Hepatocyte (in vitro differentiated cells): ENCODE results near the gene ITPR2. TPM values are rescaled to one million over a fixed set of nuclear protein-coding genes. Genes with fewer than 3 reads are reported as not detected.

Experiments
- DNase-seq: peaks from one replicate; pipeline ENCODE4 v3.0.0-alpha.2; 2016; ENCODE audit warnings: low spot score
- H2AFZ ChIP-seq: fragments of 200-600 bp; sonication (generic); 2 replicates; pipeline ENCODE4 v1.6.0; 2016; ENCODE audit warnings: antibody characterized with exemption, mild to moderate bottlenecking
- H3K27ac ChIP-seq: fragments of 200-600 bp; sonication (generic); 2 replicates; pipeline ENCODE4 v1.5.1; 2016; ENCODE audit warnings: mild to moderate bottlenecking
- H3K27me3 ChIP-seq: fragments of 200-600 bp; sonication (generic); 2 replicates; pipeline ENCODE4 v1.6.1; 2016
- H3K36me3 ChIP-seq: fragments of 200-600 bp; sonication (generic); replicated peaks from 2 replicates; pipeline ENCODE4 v1.5.1; 2016; ENCODE audit warnings: low read depth; ENCODE audit not compliant: insufficient read depth
- H3K4me1 ChIP-seq: fragments of 200-600 bp; sonication (generic); 2 replicates; pipeline ENCODE4 v1.5.1; 2016; ENCODE audit warnings: mild to moderate bottlenecking, moderate library complexity; ENCODE audit not compliant: insufficient read depth
- H3K4me2 ChIP-seq: fragments of 200-600 bp; sonication (generic); 2 replicates; pipeline ENCODE4 v1.6.0; 2016
- H3K4me3 ChIP-seq: fragments of 200-600 bp; sonication (generic); 2 replicates; pipeline ENCODE4 v1.5.1; 2016; ENCODE audit warnings: mild to moderate bottlenecking
- H3K79me2 ChIP-seq: fragments of 200-600 bp; sonication (generic); 2 replicates; pipeline ENCODE4 v1.6.0; 2017; ENCODE audit warnings: mild to moderate bottlenecking
- H3K9me2 ChIP-seq: fragments of 200-600 bp; sonication (generic); replicated peaks from 2 replicates; pipeline ENCODE4 v1.6.0; 2017; ENCODE audit warnings: mild to moderate bottlenecking; ENCODE audit not compliant: insufficient read depth
- H3K9me3 ChIP-seq: fragments of 200-600 bp; sonication (generic); 2 replicates; pipeline ENCODE4 v1.5.1; 2016; ENCODE audit warnings: low read depth, mild to moderate bottlenecking
- H4K20me1 ChIP-seq: fragments of 200-600 bp; sonication (generic); 2 replicates; pipeline ENCODE4 v1.6.0; 2016; ENCODE audit warnings: mild to moderate bottlenecking; ENCODE audit not compliant: insufficient read depth, poor library complexity, severe bottlenecking
- CTCF ChIP-seq: fragments of 200-600 bp; sonication (generic); IDR thresholded peaks from 2 replicates; pipeline ENCODE4 v1.5.1; 2016; ENCODE audit warnings: antibody characterized with exemption, mild to moderate bottlenecking; ENCODE audit not compliant: poor library complexity
- EZH2 ChIP-seq: fragments of 200-600 bp; sonication (generic); IDR thresholded peaks from 2 replicates; pipeline ENCODE4 v1.6.1; 2016; ENCODE audit warnings: antibody characterized with exemption, mild to moderate bottlenecking, borderline replicate concordance
- EZH2phosphoT487 ChIP-seq: fragments of 200-600 bp; sonication (generic); IDR thresholded peaks from one replicate; pipeline ENCODE4 v1.6.1; 2018; ENCODE audit warnings: antibody characterized with exemption, mild to moderate bottlenecking, low read depth, moderate library complexity; ENCODE audit not compliant: unreplicated experiment, severe bottlenecking
- WGBS: methylation state at CpG from one replicate; pipeline ENCODE4 v1.1.6; 2016; ENCODE audit warnings: low lambda C conversion rate; ENCODE audit errors: missing lambda C conversion rate; 5-methylcytosine and 5-hydroxymethylcytosine counted together
- polyA plus RNA-seq: library from polyadenylated mRNA; unstranded; fragments of >200 nt; fragmentation: Nextera tagmentation; extraction: Ambion mirVana; gene quantifications from 2 replicates; pipeline ENCODE4 v1.2.1, GENCODE V29; 2016
- total RNA-seq: library from RNA; depleted of rRNA; stranded (reverse); fragments of >200 nt; gene quantifications from 2 replicates; pipeline ENCODE4 v1.2.3, GENCODE V29; 2014

Gene ITPR2
- total and polyA plus RNA-seq, 2 experiments from 2014 or later = 22.0 to 51.4 TPM

GRCh38 chr12:26668230-26668629 lies 164.8 kb downstream of the ITPR2 start:
- H3K4me3 ChIP-seq = no peak overlapping the region
- no peak overlapping the region for H2AFZ ChIP-seq
- H3K4me2 ChIP-seq = no peak overlapping the region
- H3K36me3 ChIP-seq = no peaks in the 10 kb centered on the region
- no peaks in the 10 kb centered on the region for H3K79me2 ChIP-seq
- no peaks in the 10 kb centered on the region for H3K27me3 ChIP-seq
- no peaks in the 10 kb centered on the region for H3K9me3 ChIP-seq
- no peaks in the 10 kb centered on the region for H4K20me1 ChIP-seq
- WGBS = 69% methylated on average over 1 of the region's 1 CpG
- TF ChIP-seq CTCF (no peak), EZH2 (no peak), EZH2phosphoT487 (no peak)
- no peak for DNase-seq
- H3K4me1 ChIP-seq = no peaks in the 10 kb centered on the region
- H3K9me2 ChIP-seq = no peaks in the 10 kb centered on the region
- no peak overlapping the region for H3K27ac ChIP-seq

GRCh38 chr12:26666286-26666685 lies 166.7 kb downstream of the ITPR2 start:
- Histone ChIP-seq H3K79me2 (no peaks in the 10 kb centered on the region), H3K4me1 (no peaks in the 10 kb centered on the region), H3K27ac (no peak overlapping the region), H3K9me2 (no peaks in the 10 kb centered on the region), H2AFZ (no peak overlapping the region), H4K20me1 (no peaks in the 10 kb centered on the region), H3K27me3 (no peaks in the 10 kb centered on the region), H3K9me3 (no peaks in the 10 kb centered on the region), H3K4me2 (no peak overlapping the region), H3K36me3 (no peaks in the 10 kb centered on the region), H3K4me3 (no peak overlapping the region)
- TF ChIP-seq CTCF = no peak
- no peak for TF ChIP-seq EZH2
- no peak for TF ChIP-seq EZH2phosphoT487
- DNase-seq = no peak
- WGBS = 85% methylated on average over 5 of the region's 5 CpGs

GRCh38 chr12:26661399-26661798 lies 171.6 kb downstream of the ITPR2 start:
- Histone ChIP-seq H3K9me3 (no peaks in the 10 kb centered on the region), H3K4me1 (no peaks in the 10 kb centered on the region), H2AFZ (no peak overlapping the region), H3K27ac (no peak overlapping the region), H4K20me1 (no peaks in the 10 kb centered on the region), H3K79me2 (no peaks in the 10 kb centered on the region), H3K27me3 (no peaks in the 10 kb centered on the region), H3K4me3 (no peak overlapping the region), H3K9me2 (no peaks in the 10 kb centered on the region), H3K36me3 (no peaks in the 10 kb centered on the region), H3K4me2 (no peak overlapping the region)
- WGBS = 67% methylated on average over 3 of the region's 3 CpGs
- DNase-seq = no peak
- TF ChIP-seq CTCF (no peak), EZH2phosphoT487 (no peak), EZH2 (no peak)

GRCh38 chr12:26659930-26660329 lies 173.1 kb downstream of the ITPR2 start:
- no peaks in the 10 kb centered on the region for H3K9me2 ChIP-seq
- H3K4me3 ChIP-seq = no peak overlapping the region
- H3K79me2 ChIP-seq = no peaks in the 10 kb centered on the region
- TF ChIP-seq EZH2 (no peak), CTCF (no peak), EZH2phosphoT487 (no peak)
- H3K27me3 ChIP-seq = no peaks in the 10 kb centered on the region
- H3K9me3 ChIP-seq = no peaks in the 10 kb centered on the region
- H3K4me2 ChIP-seq = no peak overlapping the region
- H3K4me1 ChIP-seq = no peaks in the 10 kb centered on the region
- DNase-seq = no peak
- no peak overlapping the region for H3K27ac ChIP-seq
- H4K20me1 ChIP-seq = no peaks in the 10 kb centered on the region
- 92% methylated on average over 2 of the region's 2 CpGs for WGBS
- no peak overlapping the region for H2AFZ ChIP-seq
- no peaks in the 10 kb centered on the region for H3K36me3 ChIP-seq
